K562 (cell line): ENCODE measurements around the gene CCDC54. TPM values are rescaled to one million over a fixed set of nuclear protein-coding genes. Genes with fewer than 3 reads are reported as not detected.
A peak's percentile ranks its signal among the peaks of the same experiment; 100 is the strongest.

Experiments used
- ATAC-seq: fragments of 200-7000 bp; cut with Tn5 transposase; 3 replicates; pipeline ENCODE4 v1.9.1; 2020; ENCODE audit warnings: moderate library complexity
- BruUV-seq: library from RNA; stranded (reverse); fragments of 400-500 nt; replicated peaks from 2 replicates; lab custom pipeline; 2021; lab: Mats Ljungman, UMichigan
- CTCF ChIA-PET: fragments of 300-600 bp; formaldehyde crosslinking; extraction: SDS; loops from one replicate; lab custom pipeline; 2021; ENCODE audit warnings: low intra/inter-chr PET ratio; lab: Yijun Ruan, JAX
- POLR2A ChIA-PET: fragments of 300-600, 350-650 bp; sonication (Branson Sonifier 250); formaldehyde crosslinking; extraction: SDS; loops from one replicate; lab custom pipeline; 2021; ENCODE audit warnings: antibody characterized with exemption, inconsistent platforms; lab: Yijun Ruan, JAX
- DNase-seq, 4 experiments: peaks; one replicate each; pipeline versions ENCODE4 v3.0.0 to v3.0.0-alpha.2; 2011 to 2018; ENCODE audit warnings: low spot score in 3 of 4, mixed read lengths in 3 of 4; ENCODE audit errors: extremely low read depth in 1 of 4
- FAIRE-seq: peaks from 2 replicates; lab custom pipeline; 2011; peaks lifted over from hg19 to GRCh38; lab: Jason Lieb, UNC
- H2AFZ ChIP-seq: 2 replicates; pipeline ENCODE4 v1.6.0; 2011; ENCODE audit warnings: low read depth, low read length, control low read depth, inconsistent platforms
- H3K27ac ChIP-seq: fragments of 200-600 bp; 3 replicates; pipeline ENCODE4 v1.8.0; 2011; ENCODE audit warnings: low read depth, mild to moderate bottlenecking, control low read depth, inconsistent platforms, low read length, moderate library complexity, mixed read lengths; ENCODE audit errors: extremely low read depth
- H3K27me3 ChIP-seq, 2 experiments: fragments of 300-600 bp in 1 of 2; 2 replicates in 1 of 2; 3 replicates in 1 of 2; pipeline versions ENCODE4 v1.6.0 to v1.8.0; 2011; ENCODE audit warnings: inconsistent platforms in 2 of 2, low read length in 2 of 2, mild to moderate bottlenecking in 1 of 2, mixed read lengths in 1 of 2, moderate library complexity in 1 of 2; ENCODE audit not compliant: control insufficient read depth in 2 of 2, insufficient read depth in 2 of 2
- H3K36me3 ChIP-seq: fragments of 300-600 bp; 3 replicates; pipeline ENCODE4 v1.8.0; 2011; ENCODE audit warnings: mild to moderate bottlenecking, low read length, inconsistent platforms; ENCODE audit not compliant: control insufficient read depth, insufficient read depth
- H3K4me1 ChIP-seq, 2 experiments: fragments of 200-600 bp in 1 of 2; replicated peaks in 1 of 2; 2 replicates in 1 of 2; 3 replicates in 1 of 2; pipeline versions ENCODE4 v1.5.1 to v1.8.0; 2011; ENCODE audit warnings: inconsistent platforms in 2 of 2, low read length in 2 of 2, mild to moderate bottlenecking in 1 of 2, mixed read lengths in 1 of 2, moderate library complexity in 1 of 2; ENCODE audit not compliant: control insufficient read depth in 2 of 2, insufficient read depth in 2 of 2
- H3K4me2 ChIP-seq: 2 replicates; pipeline ENCODE4 v1.6.1; 2011; ENCODE audit warnings: low read length, control low read depth, inconsistent platforms, mixed read lengths; ENCODE audit not compliant: insufficient read depth
- H3K4me3 ChIP-seq: fragments of 200-600 bp; sonication (generic), shearing (Covaris generic); 2 replicates; pipeline ENCODE4 v1.5.1; 2016; ENCODE audit warnings: control low read depth, inconsistent platforms
- H3K79me2 ChIP-seq: fragments of 200-600 bp; 3 replicates; pipeline ENCODE4 v1.8.0; 2011; ENCODE audit warnings: low read length, inconsistent platforms; ENCODE audit not compliant: control insufficient read depth, insufficient read depth
- H3K9ac ChIP-seq, 2 experiments: 2 replicates each; pipeline versions ENCODE4 v1.6.0 to v1.6.1; 2011; ENCODE audit warnings: low read depth in 2 of 2, low read length in 2 of 2, control low read depth in 1 of 2, inconsistent platforms in 1 of 2, mild to moderate bottlenecking in 1 of 2, mixed read lengths in 1 of 2; ENCODE audit not compliant: insufficient read depth in 1 of 2
- H3K9me1 ChIP-seq: one replicate; pipeline ENCODE4 v1.6.0; 2011; ENCODE audit warnings: inconsistent platforms, mild to moderate bottlenecking, low read length, moderate library complexity; ENCODE audit not compliant: control insufficient read depth, insufficient read depth
- H3K9me3 ChIP-seq: replicated peaks from 2 replicates; pipeline ENCODE4 v1.5.1; 2011; ENCODE audit warnings: low read depth, low read length, inconsistent platforms; ENCODE audit not compliant: control insufficient read depth, insufficient read depth
- H4K20me1 ChIP-seq: replicated peaks from 2 replicates; pipeline ENCODE4 v1.6.1; 2011; ENCODE audit warnings: low read length, inconsistent platforms, mixed read lengths; ENCODE audit not compliant: control insufficient read depth, insufficient read depth
- CAMTA2 ChIP-seq: fragments of 250-450 bp; sonication (Bioruptor Pico); conservative IDR thresholded peaks from 2 replicates; pipeline ENCODE4 v1.5.1; 2022
- ILK ChIP-seq: fragments of 450-650 bp; IDR thresholded peaks from 2 replicates; pipeline ENCODE4 v1.6.1; 2016; ENCODE audit warnings: missing genetic modification characterization, low read depth, mild to moderate bottlenecking, missing compliant biosample characterization, moderate library complexity, borderline replicate concordance
- RFX1 ChIP-seq: fragments of 450-650 bp; IDR thresholded peaks from 2 replicates; pipeline ENCODE4 v1.6.1; 2016; ENCODE audit warnings: mild to moderate bottlenecking, moderate library complexity
- SPI1 ChIP-seq: IDR thresholded peaks from 2 replicates; pipeline ENCODE4 v1.6.1; 2011; ENCODE audit warnings: low read depth, low read length, control low read depth, borderline replicate concordance
- TCF15 ChIP-seq: fragments of 250-450 bp; sonication (Bioruptor Pico); IDR thresholded peaks from 2 replicates; pipeline ENCODE4 v1.8.0; 2022; ENCODE audit warnings: moderate library complexity, mild to moderate bottlenecking, inconsistent platforms
- ZNF165 ChIP-seq: fragments of 250-450 bp; sonication (Bioruptor Pico); IDR thresholded peaks from 2 replicates; pipeline ENCODE4 v1.4.0; 2020; ENCODE audit warnings: borderline replicate concordance
- ZNF518B ChIP-seq: fragments of 250-450 bp; sonication (Bioruptor Pico); IDR thresholded peaks from 2 replicates; pipeline ENCODE4 v1.5.0; 2021; ENCODE audit warnings: mild to moderate bottlenecking, moderate library complexity
- ZSCAN32 ChIP-seq: fragments of 450-650 bp; formaldehyde crosslinking; IDR thresholded peaks from 2 replicates; pipeline ENCODE4 v1.4.0; 2020; ENCODE audit warnings: mild to moderate bottlenecking, moderate library complexity
- WGBS: fragments of 100-300 bp; shearing (Covaris generic); methylation state at CpG from one replicate; pipeline ENCODE4 v1.1.6; 2016; ENCODE audit warnings: low coverage, mixed read lengths; ENCODE audit not compliant: insufficient coverage; ENCODE audit errors: missing lambda C conversion rate; 5-methylcytosine and 5-hydroxymethylcytosine counted together
- in situ Hi-C: fragments of 300-500 bp; cut with MboI; formaldehyde crosslinking; loops from 4 replicates; pipeline ENCODE4 v1.15.0; 2018; ENCODE audit warnings: inconsistent platforms, mixed read lengths
- intact Hi-C: fragments of 100-400 bp; cut with micrococcal nuclease; formaldehyde crosslinking; loops from 2 replicates; pipeline ENCODE4 v1.14.2; 2022
- polyA plus RNA-seq, 8 experiments: library from polyadenylated mRNA; depleted of rRNA in 4 of 8; stranded (reverse) in 5 of 8; unstranded in 3 of 8; fragments of >200 nt; fragmentation: Nextera tagmentation in 2 of 8; fragmentation: Illumina TruSeq in 1 of 8; extraction: Ambion mirVana in 2 of 8; extraction: Trizol in 1 of 8; gene quantifications; 2 replicates each; pipeline versions ENCODE4 v1.2.1 to v1.2.3, GENCODE V29; 2011 to 2014; ENCODE audit warnings: inconsistent platforms in 1 of 8, missing spikeins in 1 of 8
- total RNA-seq, 7 experiments: library from RNA; depleted of rRNA in 6 of 7; stranded (reverse); fragments of >200 nt in 6 of 7; fragmentation: Illumina TruSeq in 2 of 7; extraction: Trizol in 2 of 7; gene quantifications; 2 replicates each; pipeline versions ENCODE4 v1.2.1 to v1.2.3, GENCODE V29; 2011 to 2021; ENCODE audit warnings: low replicate concordance in 1 of 7

Gene CCDC54
- total and polyA plus RNA-seq, 9 of the 15 experiments (the other 6 are each of a cell fraction or from before 2014, with no cell fraction given), result not detected

- Histone ChIP-seq H3K4me3 (no peak overlapping the region), H3K4me1 (peaks cover 0 to 4% of the 10 kb centered on the region in 2 experiments; a peak in 3 of 5 replicates), H3K36me3 (no peaks in the 10 kb centered on the region), H3K9ac (no peak overlapping the region), H3K79me2 (no peaks in the 10 kb centered on the region), H3K27ac (peak overlapping the region; percentile 79), H3K4me2 (peak overlapping the region; percentile 67), H3K27me3 (no peaks in the 10 kb centered on the region), H4K20me1 (no peaks in the 10 kb centered on the region), H2AFZ (peak overlapping the region; percentile 84), H3K9me1 (no peaks in the 10 kb centered on the region), H3K9me3 (0 out of 2 replicates have a peak, but pooled peaks cover 3% of the 10 kb centered on the region)
- WGBS, result 45% methylated on average over 3 of the region's 3 CpGs
- TF ChIP-seq SPI1, result 0 out of 2 replicates have a peak, but pooled peaks have one; percentile 51
- TF ChIP-seq CAMTA2 (CRISPR knock-in tag), result no peak
- TF ChIP-seq ILK, result no peak
- intact Hi-C loops (no loop called here), in situ Hi-C loops (no loop called here)
- BruUV-seq, result no TSS peak
- ChIA-PET CTCF (no interaction called here), POLR2A (interaction anchor here (1.0 kb wide), 1 partner anchor 31 kb away, joined by 4 read pairs; no protein-coding TSS in a partner anchor)
- DNase-seq (peak; percentile 5 to 28 (median 16)), ATAC-seq (peak; percentile 74), FAIRE-seq (peak; percentile 70)
Observed at GRCh38 chr3:107366766-107367165, 10.5 kb upstream of the CCDC54 start.

- peak; percentile 84 for ATAC-seq
- Histone ChIP-seq H3K27me3 (no peaks in the 10 kb centered on the region), H4K20me1 (no peaks in the 10 kb centered on the region), H3K4me3 (no peak overlapping the region), H3K9me1 (no peaks in the 10 kb centered on the region), H3K27ac (peak overlapping the region; percentile 79; the same call in 2 of the 3 replicates), H2AFZ (peak overlapping the region; percentile 84), H3K36me3 (no peaks in the 10 kb centered on the region), H3K79me2 (no peaks in the 10 kb centered on the region), H3K4me1 (peaks cover 0 to 4% of the 10 kb centered on the region in 2 experiments; a peak in 3 of 5 replicates), H3K9me3 (0 out of 2 replicates have a peak, but pooled peaks cover 3% of the 10 kb centered on the region), H3K4me2 (peak overlapping the region; percentile 67; the same call in 1 of the 2 replicates), H3K9ac (0 out of 4 replicates have a peak overlapping the region, but pooled peaks of 1 of the 2 experiments have one; percentile 12)
- in situ Hi-C loops, result no loop called here
- BruUV-seq, result no TSS peak
- FAIRE-seq, result peak; percentile 71
- intact Hi-C loops, result no loop called here
- DNase-seq, result peak; percentile 47 to 65 (median 60)
- ChIA-PET POLR2A (interaction anchor here (1.0 kb wide), 1 partner anchor 30 kb away, joined by 4 read pairs; no protein-coding TSS in a partner anchor), CTCF (no interaction called here)
- 31% methylated on average over 3 of the region's 5 CpGs for WGBS
- TF ChIP-seq ZNF518B (CRISPR knock-in tag), result no peak
- TF ChIP-seq ZSCAN32 (CRISPR knock-in tag), result no peak
- TF ChIP-seq RFX1, result no peak
- TF ChIP-seq TCF15 (CRISPR knock-in tag), result no peak
- TF ChIP-seq ZNF165, result no peak
Observed at GRCh38 chr3:107367353-107367752, 9.9 kb upstream of the CCDC54 start.
